AG10803 (cell line): ENCODE results near the gene IL17RE.
A peak's percentile ranks its signal among the peaks of the same experiment; 100 is the strongest.

Experiments used
- DNase-seq: peaks from one replicate; pipeline ENCODE4 v3.0.0; 2010; ENCODE audit warnings: low read depth
- H3K4me3 ChIP-seq: 2 replicates; pipeline ENCODE4 v1.5.1; 2011; ENCODE audit warnings: mild to moderate bottlenecking, low read length, control low read depth
- CTCF ChIP-seq: conservative IDR thresholded peaks from 2 replicates; pipeline ENCODE4 v1.5.1; 2011; ENCODE audit warnings: mild to moderate bottlenecking, low read length, control low read depth, inconsistent platforms

Gene IL17RE

DNA sequence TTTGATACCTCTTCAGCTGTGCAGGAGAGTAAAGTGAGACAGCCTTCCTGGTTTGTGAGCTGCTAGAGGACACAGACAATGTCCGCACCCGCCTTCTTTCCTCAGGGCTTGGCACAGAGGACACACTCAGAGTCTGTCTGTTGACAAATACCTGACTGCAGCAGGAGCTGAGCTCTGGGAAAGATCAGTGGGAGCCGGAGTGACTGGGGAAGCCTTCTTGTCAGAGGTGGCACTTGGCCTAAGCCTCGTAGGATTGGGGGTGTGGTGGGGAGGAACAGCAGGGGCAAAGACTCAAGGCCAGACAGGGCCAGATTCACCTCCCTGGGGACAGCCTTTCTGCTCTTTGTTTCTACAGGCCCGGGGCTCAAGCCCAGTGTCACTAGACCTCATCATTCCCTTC, 11.0 kb downstream of the IL17RE start:
- TF ChIP-seq CTCF = no peak
- DNase-seq = no peak
- no peak overlapping the region for H3K4me3 ChIP-seq

DNA sequence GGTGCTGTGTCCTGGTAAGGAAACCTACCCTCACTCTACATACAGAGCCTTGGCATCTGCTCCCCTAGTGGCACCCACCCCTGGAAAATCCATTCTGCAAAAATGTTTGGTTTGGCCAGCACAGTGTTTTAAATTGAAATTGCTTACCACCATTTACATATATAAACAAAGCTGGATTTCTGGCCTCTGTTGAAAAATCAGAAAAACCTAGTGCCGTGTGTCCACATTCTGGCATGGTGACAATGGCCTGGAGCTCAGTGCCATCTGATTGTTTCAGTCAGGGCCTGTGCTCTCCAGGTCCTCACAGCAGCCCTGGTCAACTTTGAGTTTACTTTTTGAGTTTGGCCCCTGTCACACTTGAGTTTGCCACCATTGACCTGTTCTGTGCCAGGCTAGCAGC, 11.4 kb downstream of the IL17RE start:
- TF ChIP-seq CTCF = no peak
- no peak overlapping the region for H3K4me3 ChIP-seq
- no peak for DNase-seq

DNA sequence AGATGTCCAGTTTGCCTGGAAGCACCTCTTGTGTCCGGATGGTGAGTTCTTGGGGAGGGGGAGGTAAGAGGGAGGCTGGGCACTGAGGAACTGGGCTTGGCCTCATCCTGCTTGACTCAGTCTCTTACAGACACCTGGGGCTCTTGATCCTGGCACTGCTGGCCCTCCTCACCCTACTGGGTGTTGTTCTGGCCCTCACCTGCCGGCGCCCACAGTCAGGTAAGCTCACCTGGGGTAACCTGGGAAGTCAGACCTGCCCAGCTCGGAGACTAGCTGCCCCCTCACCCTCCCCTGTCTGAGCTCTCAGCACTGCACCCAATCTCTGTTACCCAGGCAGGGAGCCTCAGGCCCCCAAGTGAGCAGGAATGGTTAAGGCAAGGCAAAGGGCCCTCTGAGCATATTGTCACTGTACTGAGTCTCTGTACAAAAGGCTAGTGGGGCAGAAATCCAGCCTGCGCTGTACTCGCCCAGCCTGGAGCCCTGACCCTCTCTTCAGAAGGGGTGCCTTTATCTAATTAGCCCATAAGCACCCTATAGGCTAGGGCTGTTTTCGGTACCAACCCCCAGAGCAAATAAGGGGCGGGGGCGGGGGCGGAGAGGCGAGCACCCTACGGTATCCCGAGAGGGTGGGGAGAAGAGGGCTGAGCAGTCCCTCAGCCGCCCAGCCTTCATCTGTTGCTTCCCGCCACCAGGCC, 12.1 kb downstream of the IL17RE start:
- TF ChIP-seq CTCF = no peak
- peak overlapping the region; percentile 63 for H3K4me3 ChIP-seq
- DNase-seq = no peak

- TF ChIP-seq CTCF = peak; percentile 36
- DNase-seq = peak; percentile 52
- peak overlapping the region; percentile 63 for H3K4me3 ChIP-seq
These were observed 12.8 kb downstream of the IL17RE start for GRCh38 chr3:9915254-9916141.

GRCh38 chr3:9916346-9916733, 13.7 kb downstream of the IL17RE start:
- DNase-seq = peak; percentile 74
- peak overlapping the region; percentile 71 for H3K4me3 ChIP-seq
- no peak for TF ChIP-seq CTCF

GRCh38 chr3:9916734-9917680, 14.4 kb downstream of the IL17RE start, which contains the start of gene IL17RC:
Gene IL17RC (plus strand): TSS chr3:9917098. CDS start chr3:9917316, 218 bp downstream.
- H3K4me3 ChIP-seq = peak within 1 kb of the TSS; percentile 71
- DNase-seq = peak; percentile 80
- TF ChIP-seq CTCF = no peak
